ENCODE measurements around the gene MYLK4.

Gene MYLK4

GRCh38 chr6:2622671-2623070 is 128.1 kb downstream of the MYLK4 start:
- H3K9me3 ChIP-seq (ENCODE audit: insufficient read depth, low read depth, low read length): no peaks in the 10 kb centered on the region
- no peak overlapping the region for H2AFZ ChIP-seq (ENCODE audit: low read length)

DNA sequence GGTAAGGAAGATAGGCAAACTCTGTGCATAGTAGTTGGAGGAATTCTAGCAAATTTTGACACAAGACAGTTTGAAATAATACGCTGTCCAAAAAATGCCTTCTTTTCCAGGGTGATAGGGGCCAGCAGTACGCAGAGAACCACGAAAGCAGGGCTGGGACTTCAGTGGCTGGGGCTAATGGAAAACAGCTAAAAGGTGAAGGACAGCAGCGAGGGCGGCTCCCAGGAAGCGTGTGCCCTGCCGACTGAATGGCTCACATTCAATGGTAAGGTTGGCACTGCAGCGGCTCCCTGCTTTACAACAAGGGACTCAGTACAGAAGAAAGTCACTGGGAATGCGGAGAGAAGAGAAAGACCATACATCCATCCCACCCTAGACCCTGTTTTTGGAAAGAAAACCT is 131.1 kb downstream of the MYLK4 start:
- Histone ChIP-seq H4K20me1 (ENCODE audit: insufficient read depth, low read length, poor library complexity, severe bottlenecking) (no peaks in the 10 kb centered on the region), H3K4me1 (ENCODE audit: insufficient read depth, low read length, poor library complexity, severe bottlenecking) (no peaks in the 10 kb centered on the region), H3K36me3 (ENCODE audit: insufficient read depth, low read length) (no peaks in the 10 kb centered on the region), H3K27me3 (ENCODE audit: insufficient read depth, low read length, poor library complexity, severe bottlenecking) (no peaks in the 10 kb centered on the region), H3K4me2 (ENCODE audit: low read depth, low read length, poor library complexity, severe bottlenecking) (no peak overlapping the region), H3F3A (ENCODE audit: low read depth) (no peaks in the 10 kb centered on the region), H3K9me3 (ENCODE audit: insufficient read depth, low read depth, low read length) (no peaks in the 10 kb centered on the region), H2AFZ (ENCODE audit: low read length) (no peak overlapping the region), H3K79me2 (ENCODE audit: insufficient read depth, low read length) (no peaks in the 10 kb centered on the region), H3K4me3 (ENCODE audit: low read length, poor library complexity, severe bottlenecking) (no peak overlapping the region), H3K9ac (ENCODE audit: low read depth, low read length, poor library complexity, severe bottlenecking) (no peak overlapping the region), H3K9me2 (replicated peaks; ENCODE audit: low read depth, low read length) (no peaks in the 10 kb centered on the region)
- TF ChIP-seq, protein P1, sequence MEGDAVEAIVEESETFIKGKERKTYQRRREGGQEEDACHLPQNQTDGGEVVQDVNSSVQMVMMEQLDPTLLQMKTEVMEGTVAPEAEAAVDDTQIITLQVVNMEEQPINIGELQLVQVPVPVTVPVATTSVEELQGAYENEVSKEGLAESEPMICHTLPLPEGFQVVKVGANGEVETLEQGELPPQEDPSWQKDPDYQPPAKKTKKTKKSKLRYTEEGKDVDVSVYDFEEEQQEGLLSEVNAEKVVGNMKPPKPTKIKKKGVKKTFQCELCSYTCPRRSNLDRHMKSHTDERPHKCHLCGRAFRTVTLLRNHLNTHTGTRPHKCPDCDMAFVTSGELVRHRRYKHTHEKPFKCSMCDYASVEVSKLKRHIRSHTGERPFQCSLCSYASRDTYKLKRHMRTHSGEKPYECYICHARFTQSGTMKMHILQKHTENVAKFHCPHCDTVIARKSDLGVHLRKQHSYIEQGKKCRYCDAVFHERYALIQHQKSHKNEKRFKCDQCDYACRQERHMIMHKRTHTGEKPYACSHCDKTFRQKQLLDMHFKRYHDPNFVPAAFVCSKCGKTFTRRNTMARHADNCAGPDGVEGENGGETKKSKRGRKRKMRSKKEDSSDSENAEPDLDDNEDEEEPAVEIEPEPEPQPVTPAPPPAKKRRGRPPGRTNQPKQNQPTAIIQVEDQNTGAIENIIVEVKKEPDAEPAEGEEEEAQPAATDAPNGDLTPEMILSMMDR (conservative IDR thresholded peaks at IDR 0.05; ENCODE audit: low read length): no peak
- TF ChIP-seq EZH2phosphoT487 (IDR thresholded peaks at IDR 0.05; ENCODE audit: borderline replicate concordance): no peak

More at GRCh38 chr6:2622671-2623070, 128.1 kb downstream of the MYLK4 start:
- Histone ChIP-seq H3K4me2 (ENCODE audit: low read depth, low read length, poor library complexity, severe bottlenecking) (no peak overlapping the region), H3K36me3 (ENCODE audit: insufficient read depth, low read length) (no peaks in the 10 kb centered on the region), H3K4me3 (ENCODE audit: low read length, poor library complexity, severe bottlenecking) (no peak overlapping the region), H3K9me2 (replicated peaks; ENCODE audit: low read depth, low read length) (no peaks in the 10 kb centered on the region), H3K9ac (ENCODE audit: low read depth, low read length, poor library complexity, severe bottlenecking) (no peak overlapping the region), H4K20me1 (ENCODE audit: insufficient read depth, low read length, poor library complexity, severe bottlenecking) (no peaks in the 10 kb centered on the region), H3K27me3 (ENCODE audit: insufficient read depth, low read length, poor library complexity, severe bottlenecking) (no peaks in the 10 kb centered on the region), H3F3A (ENCODE audit: low read depth) (no peaks in the 10 kb centered on the region), H3K79me2 (ENCODE audit: insufficient read depth, low read length) (no peaks in the 10 kb centered on the region), H3K4me1 (ENCODE audit: insufficient read depth, low read length, poor library complexity, severe bottlenecking) (peaks cover 10% of the 10 kb centered on the region)
- TF ChIP-seq, protein P1 (conservative IDR thresholded peaks at IDR 0.05; ENCODE audit: low read length): no peak
- TF ChIP-seq EZH2phosphoT487 (IDR thresholded peaks at IDR 0.05; ENCODE audit: borderline replicate concordance): no peak

DNA sequence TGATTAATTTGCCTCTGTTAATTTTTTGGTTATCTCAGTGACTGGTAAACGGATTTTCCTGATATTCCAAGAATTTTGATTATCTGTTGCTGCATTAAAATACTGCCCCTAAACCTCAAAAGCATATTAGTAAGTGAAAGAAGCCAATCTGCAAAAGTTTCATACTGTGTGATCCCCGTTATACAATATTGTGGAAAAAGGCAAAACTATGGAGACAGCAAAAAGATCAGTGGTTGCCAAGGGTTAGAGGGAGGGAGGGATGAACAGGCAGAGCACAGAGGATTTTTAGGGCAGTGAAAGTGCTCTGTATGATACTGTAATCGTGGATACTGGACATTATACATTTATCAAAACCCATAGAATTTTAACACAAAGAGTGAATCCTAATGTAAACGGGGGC is 133.0 kb downstream of the MYLK4 start:
- Histone ChIP-seq H2AFZ (ENCODE audit: low read length) (no peak overlapping the region), H3K36me3 (ENCODE audit: insufficient read depth, low read length) (no peaks in the 10 kb centered on the region), H3K79me2 (ENCODE audit: insufficient read depth, low read length) (no peaks in the 10 kb centered on the region), H3K27me3 (ENCODE audit: insufficient read depth, low read length, poor library complexity, severe bottlenecking) (no peaks in the 10 kb centered on the region), H3K4me3 (ENCODE audit: low read length, poor library complexity, severe bottlenecking) (no peak overlapping the region), H3K4me2 (ENCODE audit: low read depth, low read length, poor library complexity, severe bottlenecking) (no peak overlapping the region), H3F3A (ENCODE audit: low read depth) (no peaks in the 10 kb centered on the region), H3K9me3 (ENCODE audit: insufficient read depth, low read depth, low read length) (no peaks in the 10 kb centered on the region), H3K4me1 (ENCODE audit: insufficient read depth, low read length, poor library complexity, severe bottlenecking) (no peaks in the 10 kb centered on the region), H3K9ac (ENCODE audit: low read depth, low read length, poor library complexity, severe bottlenecking) (no peak overlapping the region), H4K20me1 (ENCODE audit: insufficient read depth, low read length, poor library complexity, severe bottlenecking) (no peaks in the 10 kb centered on the region), H3K9me2 (replicated peaks; ENCODE audit: low read depth, low read length) (no peaks in the 10 kb centered on the region)
- no peak for TF ChIP-seq EZH2phosphoT487 (IDR thresholded peaks at IDR 0.05; ENCODE audit: borderline replicate concordance)
- TF ChIP-seq, protein P1 (conservative IDR thresholded peaks at IDR 0.05; ENCODE audit: low read length): no peak

Measured in Loucy (cell line).